ENCODE data around the gene B9D2.

DNA sequence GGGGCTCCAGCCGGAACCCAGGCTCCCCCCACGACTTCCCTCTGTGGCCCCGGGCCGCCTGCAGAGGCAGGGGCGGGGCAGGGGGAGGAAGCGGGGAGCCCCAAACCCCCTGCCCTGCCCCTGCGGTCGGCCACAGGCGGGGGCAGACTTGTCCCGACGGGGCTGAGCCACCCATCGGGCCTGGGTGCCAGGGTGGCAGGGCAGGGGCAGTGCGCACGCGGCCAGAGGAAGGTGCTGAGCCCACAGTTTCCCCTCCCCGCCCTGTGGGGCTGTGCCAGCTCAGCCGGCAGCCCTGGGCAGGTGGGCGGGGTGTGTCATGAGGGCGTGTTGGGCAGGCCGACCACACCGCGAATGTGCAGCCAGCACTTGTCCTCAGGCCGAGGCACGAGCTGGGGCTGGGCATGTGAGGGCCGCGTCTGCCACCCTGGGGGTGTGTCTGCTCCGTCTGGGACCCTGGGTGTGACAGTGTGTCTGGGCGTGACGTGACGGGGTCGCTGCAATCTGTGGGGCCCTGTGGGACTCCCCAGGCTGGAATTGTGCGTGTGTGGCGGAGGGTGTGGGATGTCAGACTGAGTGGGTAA, 36.3 kb downstream of the B9D2 start:
- peak in 2 of 3 donors; percentile 2 to 19 for TF ChIP-seq POLR2AphosphoS5 (IDR thresholded peaks at IDR 0.05)
- TF ChIP-seq, protein P1, sequence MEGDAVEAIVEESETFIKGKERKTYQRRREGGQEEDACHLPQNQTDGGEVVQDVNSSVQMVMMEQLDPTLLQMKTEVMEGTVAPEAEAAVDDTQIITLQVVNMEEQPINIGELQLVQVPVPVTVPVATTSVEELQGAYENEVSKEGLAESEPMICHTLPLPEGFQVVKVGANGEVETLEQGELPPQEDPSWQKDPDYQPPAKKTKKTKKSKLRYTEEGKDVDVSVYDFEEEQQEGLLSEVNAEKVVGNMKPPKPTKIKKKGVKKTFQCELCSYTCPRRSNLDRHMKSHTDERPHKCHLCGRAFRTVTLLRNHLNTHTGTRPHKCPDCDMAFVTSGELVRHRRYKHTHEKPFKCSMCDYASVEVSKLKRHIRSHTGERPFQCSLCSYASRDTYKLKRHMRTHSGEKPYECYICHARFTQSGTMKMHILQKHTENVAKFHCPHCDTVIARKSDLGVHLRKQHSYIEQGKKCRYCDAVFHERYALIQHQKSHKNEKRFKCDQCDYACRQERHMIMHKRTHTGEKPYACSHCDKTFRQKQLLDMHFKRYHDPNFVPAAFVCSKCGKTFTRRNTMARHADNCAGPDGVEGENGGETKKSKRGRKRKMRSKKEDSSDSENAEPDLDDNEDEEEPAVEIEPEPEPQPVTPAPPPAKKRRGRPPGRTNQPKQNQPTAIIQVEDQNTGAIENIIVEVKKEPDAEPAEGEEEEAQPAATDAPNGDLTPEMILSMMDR (IDR thresholded peaks at IDR 0.05) = no peak
- TF ChIP-seq POLR2A (IDR thresholded peaks at IDR 0.05) = no peak

All from breast epithelium (tissue), 3 donors.